Endothelial cell of umbilical vein (primary cell): Measurements from ENCODE around the gene ITGB1. TPM values are rescaled to one million over a fixed set of nuclear protein-coding genes. Genes with fewer than 3 reads are reported as not detected.
"Not testable (repeated sequence)": the region's sequence is repeated elsewhere in the genome, so short reads cannot be mapped to it uniquely, and the experiment has no call there.

Experiments
- BruUV-seq: library from RNA; stranded (reverse); fragments of 400-500 nt; replicated peaks from 2 replicates; lab custom pipeline; 2021; lab: Mats Ljungman, UMichigan
- CTCF ChIA-PET: fragments of 300-600, 350-600 bp; sonication (Branson Sonifier 250); formaldehyde crosslinking; loops from one replicate; lab custom pipeline; 2021; ENCODE audit warnings: antibody characterized with exemption, inconsistent platforms; lab: Charles Lee
- POLR2A ChIA-PET: fragments of 300-600, 350-600 bp; sonication (Branson Sonifier 250); formaldehyde crosslinking; loops from one replicate; lab custom pipeline; 2021; ENCODE audit warnings: antibody characterized with exemption, inconsistent platforms; lab: Charles Lee
- DNase-seq: peaks from one replicate; pipeline ENCODE4 v3.0.0-alpha.2; 2011; ENCODE audit warnings: low read depth, low spot score
- FAIRE-seq: peaks from 2 replicates; lab custom pipeline; 2011; peaks lifted over from hg19 to GRCh38; lab: Jason Lieb, UNC
- H2AFZ ChIP-seq: 2 replicates; pipeline ENCODE4 v1.6.0; 2012; ENCODE audit warnings: low read depth, low read length, control low read depth, inconsistent platforms
- H3K27ac ChIP-seq: 2 replicates; pipeline ENCODE4 v1.5.1; 2011; ENCODE audit warnings: low read depth, mild to moderate bottlenecking, control low read depth, low read length, moderate library complexity; ENCODE audit not compliant: insufficient read depth
- H3K27me3 ChIP-seq, 2 experiments: 2 replicates each; pipeline versions ENCODE4 v1.6.0 to v1.6.1; 2011; ENCODE audit warnings: low read length in 2 of 2, mixed read lengths in 1 of 2; ENCODE audit not compliant: control insufficient read depth in 2 of 2, insufficient read depth in 2 of 2
- H3K36me3 ChIP-seq, 2 experiments: 2 replicates in 1 of 2; 3 replicates in 1 of 2; pipeline ENCODE4 v1.5.1; 2011; ENCODE audit warnings: low read length in 2 of 2, mild to moderate bottlenecking in 1 of 2, moderate library complexity in 1 of 2; ENCODE audit not compliant: control insufficient read depth in 2 of 2, insufficient read depth in 2 of 2; ENCODE audit errors: extremely low read depth in 1 of 2
- H3K4me1 ChIP-seq: 3 replicates; pipeline ENCODE4 v1.5.1; 2011; ENCODE audit warnings: mild to moderate bottlenecking, low read length; ENCODE audit not compliant: control insufficient read depth, insufficient read depth; ENCODE audit errors: extremely low read depth
- H3K4me2 ChIP-seq: 2 replicates; pipeline ENCODE4 v1.6.1; 2011; ENCODE audit warnings: low read length, control low read depth, mixed read lengths; ENCODE audit not compliant: insufficient read depth
- H3K4me3 ChIP-seq, 3 experiments: fragments of 200-600 bp in 1 of 3; sonication (generic), shearing (Covaris generic) in 1 of 3; replicated peaks in 1 of 3; 2 replicates each; pipeline ENCODE4 v1.5.1; 2011 to 2016; ENCODE audit warnings: control low read depth in 3 of 3, low read length in 3 of 3, mild to moderate bottlenecking in 2 of 3, inconsistent platforms in 1 of 3, low read depth in 1 of 3, moderate library complexity in 1 of 3; ENCODE audit not compliant: insufficient read depth in 1 of 3
- H3K79me2 ChIP-seq: 2 replicates; pipeline ENCODE4 v1.6.0; 2012; ENCODE audit warnings: low read length, inconsistent platforms; ENCODE audit not compliant: control insufficient read depth, insufficient read depth
- H3K9ac ChIP-seq: replicated peaks from 2 replicates; pipeline ENCODE3; 2011; ENCODE audit warnings: low read length, control low read depth; ENCODE audit not compliant: insufficient read depth; ENCODE audit errors: extremely low read depth
- H3K9me1 ChIP-seq: replicated peaks from 3 replicates; pipeline ENCODE4 v1.6.0; 2011; ENCODE audit warnings: mild to moderate bottlenecking, low read length; ENCODE audit not compliant: control insufficient read depth, insufficient read depth; ENCODE audit errors: extremely low read depth
- H3K9me3 ChIP-seq: replicated peaks from 2 replicates; pipeline ENCODE4 v1.5.1; 2012; ENCODE audit warnings: low read length, inconsistent platforms; ENCODE audit not compliant: control insufficient read depth, insufficient read depth
- H4K20me1 ChIP-seq: replicated peaks from 2 replicates; pipeline ENCODE3; 2011; ENCODE audit warnings: mild to moderate bottlenecking, low read length; ENCODE audit not compliant: control insufficient read depth, insufficient read depth; ENCODE audit errors: extremely low read depth
- CTCF ChIP-seq, 2 donors: IDR thresholded peaks; 1 replicate in 1 of 2; 2 replicates in 1 of 2; pipeline ENCODE4 v1.5.1; 2011; ENCODE audit warnings: low read length in 2 of 2, mild to moderate bottlenecking in 2 of 2, moderate library complexity in 2 of 2, control low read depth in 1 of 2, inconsistent platforms in 1 of 2, low read depth in 1 of 2; ENCODE audit not compliant: insufficient read depth in 1 of 2; ENCODE audit errors: extremely low read depth in 1 of 2
- EZH2 ChIP-seq: IDR thresholded peaks from 2 replicates; pipeline ENCODE4 v1.6.1; 2012; ENCODE audit warnings: borderline replicate concordance, low read depth, mild to moderate bottlenecking, moderate library complexity, low read length, inconsistent platforms; ENCODE audit not compliant: severe bottlenecking
- MAX ChIP-seq: IDR thresholded peaks from 2 replicates; pipeline ENCODE4 v1.6.1; 2011; ENCODE audit not compliant: insufficient read depth, insufficient read length
- MYC ChIP-seq: IDR thresholded peaks from one replicate; pipeline ENCODE4 v1.6.1; 2011; ENCODE audit warnings: mild to moderate bottlenecking, low read depth, low read length
- POLR2AphosphoS5 ChIP-seq: IDR thresholded peaks from 2 replicates; pipeline ENCODE4 v1.6.1; 2012; ENCODE audit warnings: low read depth, mild to moderate bottlenecking, control low read depth, low read length, moderate library complexity; ENCODE audit not compliant: insufficient read depth
- dilution Hi-C: fragments of 300-500 bp; cut with MboI; formaldehyde crosslinking; loops from one replicate; pipeline ENCODE4 v1.15.0; 2019; ENCODE audit warnings: low sequenced_read_pairs; ENCODE audit not compliant: extremely low pct_ligation_motif_present
- intact Hi-C: fragments of 100-400 bp; cut with micrococcal nuclease; formaldehyde crosslinking; loops from one replicate; pipeline ENCODE4 v1.10.0; 2022
- polyA plus RNA-seq, 4 experiments: library from polyadenylated mRNA; depleted of rRNA in 3 of 4; stranded (reverse) in 3 of 4; unstranded in 1 of 4; fragments of >200 nt; gene quantifications; 2 replicates each; pipeline versions ENCODE4 v1.2.1 to v1.2.3, GENCODE V29; 2011 to 2012; ENCODE audit warnings: missing spikeins in 1 of 4
- total RNA-seq: library from RNA; stranded (reverse); gene quantifications from 2 replicates; pipeline ENCODE4 v1.2.3, GENCODE V29; 2021

Gene ITGB1
- total and polyA plus RNA-seq, 2 donors (not counting 3 experiments of a cell fraction or from before 2014, with no cell fraction given) = 424 to 1,147 TPM

- H3K27me3 ChIP-seq = no peaks in the 10 kb centered on the region
- H3K4me1 ChIP-seq = no peaks in the 10 kb centered on the region
- CTCF ChIA-PET = interaction anchor here (1.7 kb wide), 1 partner anchor 87 kb away, joined by 8 read pairs; no protein-coding TSS in a partner anchor
- H3K9ac ChIP-seq = no peak overlapping the region
- H3K36me3 ChIP-seq = peaks cover 20 to 46% of the 10 kb centered on the region in 2 experiments
- H2AFZ ChIP-seq = no peak overlapping the region
- intact Hi-C loops = no loop called here
- H3K4me3 ChIP-seq = no peak overlapping the region
- peaks cover 72% of the 10 kb centered on the region for H3K79me2 ChIP-seq
- no peak overlapping the region for H3K27ac ChIP-seq
- H3K9me3 ChIP-seq = no peaks in the 10 kb centered on the region
- dilution Hi-C loops = no loop called here
- H3K9me1 ChIP-seq = no peaks in the 10 kb centered on the region
- H4K20me1 ChIP-seq = no peaks in the 10 kb centered on the region
- no TSS peak for BruUV-seq
- no peak for DNase-seq
- FAIRE-seq = no peak
- H3K4me2 ChIP-seq = no peak overlapping the region
- TF ChIP-seq MYC = no peak
- TF ChIP-seq MAX = no peak
- no peak for TF ChIP-seq EZH2
- no peak for TF ChIP-seq CTCF (IDR thresholded peaks at IDR 0.05; ENCODE audit: extremely low read depth in 1 of 2, insufficient read depth in 1 of 2, low read depth in 1 of 2, low read length in 2 of 2)
- TF ChIP-seq POLR2AphosphoS5 = no peak
- POLR2A ChIA-PET = no interaction called here
These were observed 35.9 kb downstream of the ITGB1 start for GRCh38 chr10:32922170-32922569.

- H2AFZ ChIP-seq, BruUV-seq, DNase-seq, intact Hi-C loops, H3K9ac ChIP-seq, H3K4me3 ChIP-seq, H3K9me3 ChIP-seq, H3K9me1 ChIP-seq, dilution Hi-C loops, CTCF ChIA-PET, FAIRE-seq, H3K4me2 ChIP-seq, H3K4me1 ChIP-seq, POLR2A ChIA-PET, H3K27me3 ChIP-seq, H3K27ac ChIP-seq, H4K20me1 ChIP-seq: not testable (repeated sequence)
- peaks cover 5 to 23% of the 10 kb centered on the region in 2 experiments for H3K36me3 ChIP-seq
- H3K79me2 ChIP-seq = peaks cover 53% of the 10 kb centered on the region
These were observed 40.2 kb downstream of the ITGB1 start for GRCh38 chr10:32917817-32918216.
